A549 (cell line): Measurements from ENCODE around the gene ITIH3. TPM values are rescaled to one million over a fixed set of nuclear protein-coding genes. Genes with fewer than 3 reads are reported as not detected.

Source experiments
- ATAC-seq, 2 experiments: fragments of 200-7000 bp in 1 of 2; fragments of >200 bp in 1 of 2; cut with Nextera tagmentation in 1 of 2; cut with Tn5 transposase in 1 of 2; 3 replicates each; pipeline versions ENCODE4 v1.8.0 to v1.9.1; 2018 to 2020; ENCODE audit warnings: mild to moderate bottlenecking in 1 of 2, moderate library complexity in 1 of 2
- CTCF ChIA-PET: fragments of 300-600 bp; sonication (Branson Sonifier 250); formaldehyde crosslinking; extraction: SDS; loops from one replicate; lab custom pipeline; 2021; ENCODE audit warnings: antibody characterized with exemption, inconsistent platforms; lab: Yijun Ruan, JAX
- POLR2A ChIA-PET: fragments of 350-600 bp; formaldehyde crosslinking; extraction: SDS; loops from one replicate; lab custom pipeline; 2021; ENCODE audit warnings: antibody characterized with exemption, inconsistent platforms; lab: Yijun Ruan, JAX
- DNase-seq, 2 experiments: peaks; one replicate each; pipeline versions ENCODE4 v3.0.0 to v3.0.0-alpha.2; 2011 to 2016; ENCODE audit warnings: low read depth in 1 of 2, low spot score in 1 of 2
- FAIRE-seq: peaks from 2 replicates; lab custom pipeline; 2011; peaks lifted over from hg19 to GRCh38; lab: Jason Lieb, UNC
- H3K27ac ChIP-seq, 2 experiments: fragments of >200 bp; sonication (Bioruptor Twin); formaldehyde crosslinking; 3 replicates each; pipeline ENCODE4 v1.5.1; 2016 to 2017
- H3K4me1 ChIP-seq: fragments of >200 bp; sonication (Bioruptor Twin); formaldehyde crosslinking; 3 replicates; pipeline ENCODE4 v1.6.1; 2016
- H3K4me2 ChIP-seq: fragments of >200 bp; sonication (Bioruptor Twin); formaldehyde crosslinking; 3 replicates; pipeline ENCODE4 v1.6.1; 2016
- H3K4me3 ChIP-seq: fragments of >200 bp; sonication (Bioruptor Twin); formaldehyde crosslinking; 3 replicates; pipeline ENCODE4 v1.5.1; 2016
- H3K9me3 ChIP-seq: fragments of >200 bp; sonication (Bioruptor Twin); formaldehyde crosslinking; 3 replicates; pipeline ENCODE4 v1.6.1; 2016
- ATOH8 ChIP-seq: fragments of 250-450 bp; sonication (Bioruptor Pico); IDR thresholded peaks from 2 replicates; pipeline ENCODE4 v1.5.0; 2020; ENCODE audit warnings: low read depth, mild to moderate bottlenecking, moderate library complexity
- BCL3 ChIP-seq: fragments of >200 bp; sonication (Bioruptor Twin); formaldehyde crosslinking; IDR thresholded peaks from 3 replicates; pipeline ENCODE4 v1.6.1; 2016
- BHLHE40 ChIP-seq: IDR thresholded peaks from 2 replicates; pipeline ENCODE4 v1.6.1; 2012; ENCODE audit warnings: low read depth, low read length, inconsistent platforms
- CBX2 ChIP-seq: fragments of 200-600 bp; sonication (generic); IDR thresholded peaks from 2 replicates; pipeline ENCODE4 v1.6.1; 2016; ENCODE audit warnings: low read depth, mild to moderate bottlenecking, borderline replicate concordance
- CBX8 ChIP-seq: fragments of 200-600 bp; sonication (generic); IDR thresholded peaks from 2 replicates; pipeline ENCODE4 v1.6.1; 2016
- CHD2 ChIP-seq: fragments of 150-350 bp; IDR thresholded peaks from 2 replicates; pipeline ENCODE4 v1.6.1; 2014; ENCODE audit warnings: low read length; ENCODE audit not compliant: partially characterized antibody
- EHMT2 ChIP-seq: fragments of 200-600 bp; sonication (generic); IDR thresholded peaks from 2 replicates; pipeline ENCODE4 v1.6.1; 2016; ENCODE audit warnings: antibody characterized with exemption, low read depth, mild to moderate bottlenecking, moderate library complexity
- FOSL2 ChIP-seq, 2 experiments: fragments of 450-650 bp in 1 of 2; fragments of >200 bp in 1 of 2; sonication (Bioruptor Twin) in 1 of 2; formaldehyde crosslinking; IDR thresholded peaks; 2 replicates each; pipeline versions ENCODE4 v1.5.0 to v1.6.1; 2016 to 2020; ENCODE audit warnings: mild to moderate bottlenecking in 1 of 2, moderate library complexity in 1 of 2
- HMGXB4 ChIP-seq: fragments of 250-450 bp; sonication (Bioruptor Pico); IDR thresholded peaks from 2 replicates; pipeline ENCODE4 v1.5.0; 2021; ENCODE audit warnings: mild to moderate bottlenecking, moderate library complexity, borderline replicate concordance
- JUN ChIP-seq, 2 experiments: fragments of >200 bp; sonication (Bioruptor Twin); formaldehyde crosslinking; IDR thresholded peaks; 2 replicates in 1 of 2; 3 replicates in 1 of 2; pipeline ENCODE4 v1.6.1; 2016 to 2017
- JUNB ChIP-seq: fragments of >200 bp; sonication (Bioruptor Twin); formaldehyde crosslinking; IDR thresholded peaks from 2 replicates; pipeline ENCODE4 v1.6.1; 2016
- NR3C1 ChIP-seq: fragments of >200 bp; sonication (Bioruptor Twin); formaldehyde crosslinking; IDR thresholded peaks from 3 replicates; pipeline ENCODE4 v1.6.1; 2017
- RAD21 ChIP-seq, 2 experiments: fragments of >200 bp in 1 of 2; sonication (Bioruptor Twin) in 1 of 2; formaldehyde crosslinking in 1 of 2; IDR thresholded peaks in 1 of 2; conservative IDR thresholded peaks in 1 of 2; 2 replicates in 1 of 2; 3 replicates in 1 of 2; pipeline ENCODE4 v1.6.1; 2012 to 2018; ENCODE audit warnings: inconsistent platforms in 1 of 2
- RARB ChIP-seq: fragments of 250-450 bp; sonication (Bioruptor Pico); IDR thresholded peaks from 2 replicates; pipeline ENCODE4 v1.8.0; 2021; ENCODE audit warnings: mild to moderate bottlenecking, moderate library complexity
- RCOR1 ChIP-seq: fragments of 150-350 bp; IDR thresholded peaks from 2 replicates; pipeline ENCODE4 v1.6.1; 2014; ENCODE audit warnings: antibody characterized with exemption, low read length, low read depth
- RNF2 ChIP-seq: fragments of 200-600 bp; sonication (generic); IDR thresholded peaks from 2 replicates; pipeline ENCODE4 v1.6.1; 2016; ENCODE audit warnings: low read depth, mild to moderate bottlenecking, antibody characterized with exemption, moderate library complexity, borderline replicate concordance
- SMC3 ChIP-seq: fragments of >200 bp; sonication (Bioruptor Twin); formaldehyde crosslinking; IDR thresholded peaks from 3 replicates; pipeline ENCODE4 v1.6.1; 2018; ENCODE audit warnings: inconsistent platforms
- TFCP2L1 ChIP-seq: fragments of 250-450 bp; sonication (Bioruptor Pico); IDR thresholded peaks from 2 replicates; pipeline ENCODE4 v1.5.0; 2021; ENCODE audit warnings: mild to moderate bottlenecking
- TP53 ChIP-seq: fragments of 250-450 bp; sonication (Bioruptor Pico); IDR thresholded peaks from 2 replicates; pipeline ENCODE4 v1.5.0; 2021; ENCODE audit warnings: mild to moderate bottlenecking, moderate library complexity
- USF2 ChIP-seq: fragments of 450-650 bp; IDR thresholded peaks from 2 replicates; pipeline ENCODE4 v1.6.1; 2014; ENCODE audit warnings: antibody characterized with exemption
- ZFP36 ChIP-seq: fragments of 450-650 bp; IDR thresholded peaks from 2 replicates; pipeline ENCODE4 v1.6.1; 2014; ENCODE audit warnings: borderline replicate concordance; ENCODE audit not compliant: partially characterized antibody
- ZNF302 ChIP-seq: fragments of 250-450 bp; sonication (Bioruptor Pico); IDR thresholded peaks from 2 replicates; pipeline ENCODE4 v1.9.0; 2021; ENCODE audit warnings: inconsistent platforms, mild to moderate bottlenecking, moderate library complexity
- WGBS: methylation state at CpG from one replicate; pipeline ENCODE4 v1.1.6; 2017; ENCODE audit errors: missing lambda C conversion rate; 5-methylcytosine and 5-hydroxymethylcytosine counted together
- polyA plus RNA-seq, 4 experiments: library from polyadenylated mRNA; depleted of rRNA in 3 of 4; stranded (reverse); fragments of >200 nt; fragmentation: RNase III in 1 of 4; extraction: RNeasy Plus Mini Kit Qiagen cat#74134 plus additional on column Dnase treatment in 1 of 4; gene quantifications; 2 replicates in 3 of 4; 3 replicates in 1 of 4; pipeline ENCODE4 v1.2.3, GENCODE V29; 2011 to 2017

ITIH3 gene
- polyA plus RNA-seq, 2 of the 4 experiments (the other 2 are of a cell fraction) = 0.09 TPM; not detected in 1

GRCh38 chr3:52788890-52789745 lies 5.5 kb upstream of the ITIH3 start (continued):
- TF ChIP-seq RCOR1 (no peak), FOSL2 (IDR thresholded peaks at IDR 0.05) (no peak), FOSL2 (CRISPR knock-in tag; IDR thresholded peaks at IDR 0.05) (no peak), ZNF302 (CRISPR knock-in tag) (no peak)

GRCh38 chr3:52789746-52790040 lies 4.9 kb upstream of the ITIH3 start:
- H3K27ac ChIP-seq = no peak overlapping the region
- TF ChIP-seq RAD21 (conservative IDR thresholded peaks at IDR 0.05 in 1 of 2, IDR thresholded peaks at IDR 0.05 in 1 of 2) (no peak), TP53 (CRISPR knock-in tag) (no peak), EHMT2 (no peak), FOSL2 (IDR thresholded peaks at IDR 0.05) (no peak), FOSL2 (CRISPR knock-in tag; IDR thresholded peaks at IDR 0.05) (no peak), BHLHE40 (no peak), SMC3 (no peak), NR3C1 (no peak), CBX8 (no peak), HMGXB4 (CRISPR knock-in tag) (no peak), USF2 (no peak), JUN (IDR thresholded peaks at IDR 0.05) (no peak), RARB (CRISPR knock-in tag) (no peak), ZFP36 (no peak)
- TF ChIP-seq, all 56 proteins: peak for 0
- WGBS = 81% methylated on average over 6 of the region's 6 CpGs
- no peaks in the 10 kb centered on the region for H3K9me3 ChIP-seq
- FAIRE-seq = no peak
- CTCF ChIA-PET = interaction anchor here (0.9 kb wide), 1 partner anchor 11 kb away, joined by 3 read pairs; no protein-coding TSS in a partner anchor
- no peak for ATAC-seq
- H3K4me1 ChIP-seq = no peaks in the 10 kb centered on the region
- H3K4me2 ChIP-seq = no peak overlapping the region
- DNase-seq = no peak
- POLR2A ChIA-PET = no interaction called here
- no peak overlapping the region for H3K4me3 ChIP-seq

GRCh38 chr3:52790337-52790736 lies 4.3 kb upstream of the ITIH3 start:
- H3K4me2 ChIP-seq = no peak overlapping the region
- H3K9me3 ChIP-seq = no peaks in the 10 kb centered on the region
- CTCF ChIA-PET = interaction anchor here (0.9 kb wide), 1 partner anchor 11 kb away, joined by 3 read pairs; no protein-coding TSS in a partner anchor
- no peak overlapping the region for H3K4me3 ChIP-seq
- ATAC-seq = no peak
- no peak for DNase-seq
- 60% methylated on average over 4 of the region's 7 CpGs for WGBS
- no peak for FAIRE-seq
- H3K4me1 ChIP-seq = no peaks in the 10 kb centered on the region
- H3K27ac ChIP-seq = no peak overlapping the region
- POLR2A ChIA-PET = no interaction called here
- no peak for TF ChIP-seq BCL3
- TF ChIP-seq RNF2 = no peak
- TF ChIP-seq BHLHE40 = no peak
- TF ChIP-seq ATOH8 = no peak
- no peak for TF ChIP-seq ZFP36
- no peak for TF ChIP-seq CHD2
- TF ChIP-seq TP53 (CRISPR knock-in tag) = no peak
- TF ChIP-seq CBX2 = no peak
- no peak for TF ChIP-seq USF2
- no peak for TF ChIP-seq NR3C1
- no peak for TF ChIP-seq TFCP2L1
- TF ChIP-seq JUNB = no peak
